ENCODE results near the gene PTPRG. TPM values are rescaled to one million over a fixed set of nuclear protein-coding genes. Genes with fewer than 3 reads are reported as not detected.

Gene PTPRG
- total RNA-seq, 2 experiments from 2014 or later, result 0.13 to 0.70 TPM

GRCh38 chr3:61980041-61980440, 418.7 kb downstream of the PTPRG start:
- H4K20me1 ChIP-seq (ENCODE audit: insufficient read depth, low read length), result no peaks in the 10 kb centered on the region
- no peaks in the 10 kb centered on the region for H3K9me3 ChIP-seq (ENCODE audit: low read length)
- DNase-seq (ENCODE audit: low spot score), result no peak
- no peaks in the 10 kb centered on the region for H3K36me3 ChIP-seq (ENCODE audit: insufficient read depth, low read length)
- POLR2A ChIA-PET, result no interaction called here
- no peak overlapping the region for H3K4me2 ChIP-seq (ENCODE audit: low read length)
- H3K9me2 ChIP-seq (ENCODE audit: insufficient read depth, low read length), result no peaks in the 10 kb centered on the region
- BruUV-seq (replicated peaks), result no TSS peak
- intact Hi-C loops (cut with micrococcal nuclease; ENCODE audit: unreplicated experiment), result no loop called here
- H3K4me3 ChIP-seq (ENCODE audit: low read depth, low read length, poor library complexity, severe bottlenecking), result no peak overlapping the region
- no peak overlapping the region for H2AFZ ChIP-seq (ENCODE audit: low read length)
- no peak for TF ChIP-seq EZH2phosphoT487 (IDR thresholded peaks at IDR 0.05; ENCODE audit: borderline replicate concordance, low read depth, low read length)
- TF ChIP-seq, protein P1, sequence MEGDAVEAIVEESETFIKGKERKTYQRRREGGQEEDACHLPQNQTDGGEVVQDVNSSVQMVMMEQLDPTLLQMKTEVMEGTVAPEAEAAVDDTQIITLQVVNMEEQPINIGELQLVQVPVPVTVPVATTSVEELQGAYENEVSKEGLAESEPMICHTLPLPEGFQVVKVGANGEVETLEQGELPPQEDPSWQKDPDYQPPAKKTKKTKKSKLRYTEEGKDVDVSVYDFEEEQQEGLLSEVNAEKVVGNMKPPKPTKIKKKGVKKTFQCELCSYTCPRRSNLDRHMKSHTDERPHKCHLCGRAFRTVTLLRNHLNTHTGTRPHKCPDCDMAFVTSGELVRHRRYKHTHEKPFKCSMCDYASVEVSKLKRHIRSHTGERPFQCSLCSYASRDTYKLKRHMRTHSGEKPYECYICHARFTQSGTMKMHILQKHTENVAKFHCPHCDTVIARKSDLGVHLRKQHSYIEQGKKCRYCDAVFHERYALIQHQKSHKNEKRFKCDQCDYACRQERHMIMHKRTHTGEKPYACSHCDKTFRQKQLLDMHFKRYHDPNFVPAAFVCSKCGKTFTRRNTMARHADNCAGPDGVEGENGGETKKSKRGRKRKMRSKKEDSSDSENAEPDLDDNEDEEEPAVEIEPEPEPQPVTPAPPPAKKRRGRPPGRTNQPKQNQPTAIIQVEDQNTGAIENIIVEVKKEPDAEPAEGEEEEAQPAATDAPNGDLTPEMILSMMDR (conservative IDR thresholded peaks at IDR 0.05; ENCODE audit: low read length), result no peak
- no peak overlapping the region for H3K27ac ChIP-seq (ENCODE audit: low read depth, low read length, poor library complexity, severe bottlenecking)
- H3K4me1 ChIP-seq (ENCODE audit: insufficient read depth, low read length, poor library complexity, severe bottlenecking), result no peaks in the 10 kb centered on the region
- CTCF ChIA-PET (ENCODE audit: unreplicated experiment), result no interaction called here
- H3K79me2 ChIP-seq (ENCODE audit: insufficient read depth, low read depth, low read length), result no peaks in the 10 kb centered on the region

GRCh38 chr3:61981060-61981459, 419.7 kb downstream of the PTPRG start:
- Histone ChIP-seq H3K4me1 (ENCODE audit: insufficient read depth, low read length, poor library complexity, severe bottlenecking) (no peaks in the 10 kb centered on the region), H2AFZ (ENCODE audit: low read length) (no peak overlapping the region), H3K4me3 (ENCODE audit: low read depth, low read length, poor library complexity, severe bottlenecking) (no peak overlapping the region), H3K9me2 (ENCODE audit: insufficient read depth, low read length) (no peaks in the 10 kb centered on the region), H3K36me3 (ENCODE audit: insufficient read depth, low read length) (no peaks in the 10 kb centered on the region), H3K9me3 (ENCODE audit: low read length) (no peaks in the 10 kb centered on the region), H3K79me2 (ENCODE audit: insufficient read depth, low read depth, low read length) (no peaks in the 10 kb centered on the region), H3K27ac (ENCODE audit: low read depth, low read length, poor library complexity, severe bottlenecking) (no peak overlapping the region), H4K20me1 (ENCODE audit: insufficient read depth, low read length) (no peaks in the 10 kb centered on the region), H3K4me2 (ENCODE audit: low read length) (no peak overlapping the region)
- no peak for DNase-seq (ENCODE audit: low spot score)
- intact Hi-C loops (cut with micrococcal nuclease; ENCODE audit: unreplicated experiment), result no loop called here
- no TSS peak for BruUV-seq (replicated peaks)
- CTCF ChIA-PET (ENCODE audit: unreplicated experiment), result no interaction called here
- POLR2A ChIA-PET, result no interaction called here
- TF ChIP-seq, protein P1 (conservative IDR thresholded peaks at IDR 0.05; ENCODE audit: low read length), result no peak
- TF ChIP-seq EZH2phosphoT487 (IDR thresholded peaks at IDR 0.05; ENCODE audit: borderline replicate concordance, low read depth, low read length), result no peak

DNA sequence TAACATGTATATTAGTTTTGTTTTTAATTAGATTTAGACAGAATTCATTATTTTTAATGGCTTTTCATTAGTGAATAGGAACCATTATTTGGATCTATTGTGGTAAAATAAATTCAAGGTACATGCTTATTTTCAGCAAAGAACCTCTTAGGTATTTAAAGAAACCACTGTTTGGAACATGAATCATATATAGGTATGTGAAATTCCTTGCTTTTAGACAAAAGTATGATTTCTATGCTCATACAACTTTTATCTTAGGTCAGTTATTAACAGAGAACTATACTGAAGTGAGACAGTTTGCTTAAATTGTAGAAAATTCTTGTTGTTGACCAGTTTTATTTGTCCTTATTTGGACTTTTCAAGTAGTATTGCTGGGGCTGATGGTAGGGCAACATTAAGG, 422.1 kb downstream of the PTPRG start:
- intact Hi-C loops (cut with micrococcal nuclease; ENCODE audit: unreplicated experiment), result no loop called here
- no peak overlapping the region for H3K4me3 ChIP-seq (ENCODE audit: low read depth, low read length, poor library complexity, severe bottlenecking)
- no peaks in the 10 kb centered on the region for H3K9me2 ChIP-seq (ENCODE audit: insufficient read depth, low read length)
- ChIA-PET POLR2A (interaction anchor here (0.7 kb wide), 1 partner anchor 14 kb away, joined by 3 read pairs; no protein-coding TSS in a partner anchor), CTCF (ENCODE audit: unreplicated experiment) (no interaction called here)
- H3K9me3 ChIP-seq (ENCODE audit: low read length), result no peaks in the 10 kb centered on the region
- H3K4me2 ChIP-seq (ENCODE audit: low read length), result no peak overlapping the region
- H3K36me3 ChIP-seq (ENCODE audit: insufficient read depth, low read length), result no peaks in the 10 kb centered on the region
- H3K27ac ChIP-seq (ENCODE audit: low read depth, low read length, poor library complexity, severe bottlenecking), result no peak overlapping the region
- no peaks in the 10 kb centered on the region for H3K4me1 ChIP-seq (ENCODE audit: insufficient read depth, low read length, poor library complexity, severe bottlenecking)
- DNase-seq (ENCODE audit: low spot score), result no peak
- no peaks in the 10 kb centered on the region for H4K20me1 ChIP-seq (ENCODE audit: insufficient read depth, low read length)
- BruUV-seq (replicated peaks), result no TSS peak
- H2AFZ ChIP-seq (ENCODE audit: low read length), result no peak overlapping the region
- no peak for TF ChIP-seq EZH2phosphoT487 (IDR thresholded peaks at IDR 0.05; ENCODE audit: borderline replicate concordance, low read depth, low read length)
- TF ChIP-seq, protein P1 (conservative IDR thresholded peaks at IDR 0.05; ENCODE audit: low read length), result no peak
- no peaks in the 10 kb centered on the region for H3K79me2 ChIP-seq (ENCODE audit: insufficient read depth, low read depth, low read length)
